Measurements from ENCODE around the gene KCNJ6.
A peak's percentile ranks its signal among the peaks of the same experiment; 100 is the strongest.

KCNJ6 gene

DNA sequence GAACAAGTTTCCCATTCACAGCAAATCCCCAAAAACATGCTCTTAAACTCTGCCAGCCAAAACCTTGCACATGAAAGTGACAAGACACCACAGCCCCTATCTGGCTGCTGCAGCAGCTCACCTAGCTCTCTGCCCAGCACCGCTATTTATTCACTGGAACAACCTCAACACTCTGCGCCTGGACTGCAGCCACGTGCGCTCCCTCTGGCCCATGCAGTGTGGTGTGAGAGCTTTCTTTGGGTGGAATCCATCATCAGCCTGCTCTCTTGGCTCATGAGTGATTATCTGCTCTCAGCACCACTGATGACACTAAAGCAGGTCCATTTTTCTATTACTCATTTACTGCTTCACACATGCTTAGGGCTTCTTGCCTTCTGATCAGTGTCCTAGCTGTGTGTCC lies 11.4 kb downstream of the KCNJ6 start:
- no peak for DNase-seq

DNA sequence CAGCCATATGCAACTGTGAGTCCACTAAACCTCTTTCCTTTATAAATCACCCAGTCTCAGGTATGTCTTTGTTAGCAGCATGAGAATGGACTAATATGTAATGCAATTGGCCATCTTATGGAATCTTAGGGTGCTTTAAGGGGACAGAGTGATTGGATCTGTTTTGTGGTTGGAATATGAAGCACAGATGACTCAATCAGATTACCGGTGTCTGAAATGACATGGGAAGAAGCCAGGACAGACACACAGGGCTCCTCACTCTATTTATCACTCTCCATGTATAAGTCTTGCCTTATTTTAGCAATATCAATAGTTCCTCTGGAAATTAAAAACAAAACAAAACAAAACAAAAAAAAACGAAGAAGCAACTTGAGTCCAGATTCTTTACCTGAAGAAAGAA lies 12.9 kb downstream of the KCNJ6 start:
- no peak for DNase-seq

DNA sequence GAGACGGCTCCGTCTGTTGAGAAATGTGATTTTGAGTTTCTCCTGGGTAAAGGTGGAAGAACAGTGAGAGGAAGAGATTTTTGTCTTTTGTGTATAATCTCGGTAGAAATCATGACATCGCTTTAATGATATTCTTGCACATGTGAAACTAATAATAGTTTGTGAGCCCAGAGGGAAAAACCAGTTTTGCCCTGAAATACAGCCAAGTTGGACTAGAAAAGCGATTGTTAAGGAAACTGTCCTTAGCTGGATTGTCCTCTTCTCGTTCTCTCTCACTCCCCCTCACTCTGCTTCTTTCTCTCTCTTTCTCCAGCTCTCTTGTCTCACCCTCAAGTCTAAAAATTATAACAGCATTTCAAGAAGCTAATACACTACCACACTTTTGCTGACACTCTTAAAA lies 17.1 kb downstream of the KCNJ6 start:
- DNase-seq, result no peak

DNA sequence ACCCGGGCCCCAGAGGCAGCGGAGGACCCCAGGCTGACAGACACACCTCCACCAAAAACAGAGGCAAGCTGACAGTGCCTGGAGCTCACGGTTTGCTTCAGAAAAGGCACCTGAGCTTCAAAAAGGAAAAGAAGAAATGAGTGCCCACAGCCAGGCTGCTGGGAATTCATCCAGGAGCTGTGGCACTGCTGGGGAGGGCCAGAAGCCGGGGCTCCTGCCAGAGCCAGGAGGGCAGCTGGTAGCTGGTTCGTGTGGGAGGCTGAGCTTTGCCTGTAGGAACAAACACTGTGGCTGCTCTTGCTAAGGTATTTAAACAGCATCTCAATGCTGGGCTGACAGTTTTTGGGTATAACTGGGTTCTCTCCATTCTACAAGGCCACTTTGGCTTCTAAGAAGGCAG lies 19.5 kb downstream of the KCNJ6 start:
- no peak for DNase-seq

DNA sequence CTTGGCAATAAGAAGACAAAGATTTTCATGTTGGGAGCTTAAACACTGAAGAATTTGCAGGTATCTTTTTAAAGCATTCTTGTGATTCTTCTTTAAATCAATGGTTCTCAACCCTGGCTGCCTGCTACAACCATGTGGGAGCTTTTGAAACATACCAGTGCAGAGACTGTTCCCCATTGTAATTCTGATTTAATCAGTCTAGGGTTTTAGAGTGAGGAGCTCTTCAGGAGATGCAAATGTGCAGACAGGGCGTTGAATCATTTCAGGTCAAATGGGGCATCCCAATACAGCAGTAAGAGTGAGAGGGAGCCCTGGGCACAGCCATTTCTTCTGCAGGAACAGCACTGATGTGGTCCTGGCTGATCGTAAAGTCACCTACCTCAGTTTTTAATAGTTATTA lies 24.3 kb downstream of the KCNJ6 start:
- no peak for DNase-seq

DNA sequence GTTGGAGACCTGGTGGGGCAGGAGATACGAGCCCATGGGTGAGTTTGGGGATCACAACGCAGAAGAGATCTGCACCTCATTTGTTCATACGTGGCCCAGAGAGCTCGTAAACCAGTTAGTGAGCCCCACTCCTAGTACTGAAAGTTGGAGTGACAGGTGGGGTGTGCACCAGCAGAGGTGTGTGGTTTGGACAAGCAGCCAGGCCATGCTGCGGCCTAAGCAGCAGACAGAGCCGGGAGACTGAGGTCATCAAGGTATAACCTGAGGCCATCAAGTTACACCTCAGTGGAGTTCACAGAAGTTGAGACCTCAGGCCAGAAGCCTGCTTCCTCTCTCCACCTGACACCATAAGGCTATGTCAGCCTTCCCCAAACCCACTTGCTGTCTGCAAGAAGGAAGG lies 27.6 kb downstream of the KCNJ6 start:
- DNase-seq, result no peak

DNA sequence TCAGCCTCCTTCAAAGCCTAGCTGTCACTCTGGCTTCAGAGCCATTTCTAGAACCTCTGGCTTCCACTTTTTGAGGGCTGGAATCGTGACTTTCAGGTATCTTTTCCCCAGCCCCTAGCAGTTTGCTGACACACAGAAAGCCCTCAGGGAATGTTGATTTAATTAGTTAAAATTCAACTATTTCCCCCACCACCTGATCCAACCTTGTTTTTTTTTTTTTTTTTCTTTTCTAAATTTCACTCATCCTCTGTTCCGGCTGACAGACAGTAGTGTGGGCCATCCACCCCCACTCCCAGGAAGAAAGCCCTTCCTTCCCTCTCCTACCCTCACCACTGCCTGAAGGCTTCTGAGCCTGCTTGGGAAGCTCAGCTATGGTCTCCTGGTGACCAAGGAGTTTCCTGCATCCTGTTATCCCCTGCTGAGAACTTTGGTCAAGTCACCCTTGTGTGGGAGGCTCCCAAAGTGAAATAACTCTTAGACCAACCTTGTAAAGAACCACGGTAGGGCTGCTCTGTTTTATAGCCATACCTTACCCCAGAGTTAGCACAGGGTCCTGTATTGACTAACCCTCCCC lies 29.4 kb downstream of the KCNJ6 start:
- no peak for DNase-seq

DNA sequence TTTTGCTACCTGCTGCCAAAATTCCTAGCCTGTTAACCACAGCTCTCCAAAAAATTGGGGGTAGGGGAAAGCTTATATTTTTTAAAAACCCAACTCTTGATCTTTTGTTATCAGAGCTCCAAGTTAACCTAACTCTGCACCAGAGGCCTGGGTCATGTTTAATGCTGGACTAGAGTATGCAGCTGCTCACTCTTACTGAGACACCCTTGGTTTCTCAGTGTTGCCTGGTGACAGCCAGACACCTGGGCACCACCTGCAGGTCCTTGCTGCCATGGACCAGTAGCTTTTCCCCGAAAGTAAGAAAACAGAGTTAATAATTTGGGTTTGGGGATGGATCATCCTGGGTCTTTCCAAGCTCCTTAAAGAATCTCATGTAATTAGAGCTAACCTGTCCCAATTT lies 30.1 kb downstream of the KCNJ6 start:
- DNase-seq, result no peak

DNA sequence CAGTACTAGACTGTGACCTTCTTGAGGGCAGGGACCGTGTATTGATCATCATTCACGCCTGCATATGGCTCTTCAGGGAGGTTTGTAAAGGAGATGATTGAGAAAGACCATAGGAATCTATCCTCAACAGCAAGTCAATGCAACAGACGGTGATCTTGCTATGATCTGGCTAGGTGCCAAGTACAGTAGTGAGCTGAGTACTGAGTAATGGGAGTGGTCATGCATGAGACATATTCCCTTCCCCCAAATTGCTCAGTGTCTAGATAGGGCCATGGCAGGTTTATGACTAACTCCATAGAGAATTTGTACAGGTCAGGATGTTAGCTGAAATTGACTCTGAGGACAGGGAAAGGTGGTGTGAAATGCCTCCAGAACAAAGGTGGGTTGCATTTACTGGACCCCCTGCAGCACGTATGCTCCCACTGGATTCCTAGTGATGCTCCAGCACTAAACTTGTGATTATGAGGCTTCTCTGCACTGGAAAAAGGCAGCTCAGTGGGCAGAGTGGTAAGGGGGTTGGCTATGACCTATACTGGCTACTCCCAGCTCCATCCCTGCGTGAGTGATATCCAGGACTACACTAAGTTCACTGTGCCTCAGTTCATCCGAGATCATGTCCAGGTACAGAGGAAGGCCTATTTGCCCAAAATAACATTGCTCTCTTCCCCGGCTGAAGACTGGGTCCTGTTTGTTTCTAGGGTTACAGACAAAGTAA lies 37.2 kb downstream of the KCNJ6 start:
- DNase-seq, result no peak

DNA sequence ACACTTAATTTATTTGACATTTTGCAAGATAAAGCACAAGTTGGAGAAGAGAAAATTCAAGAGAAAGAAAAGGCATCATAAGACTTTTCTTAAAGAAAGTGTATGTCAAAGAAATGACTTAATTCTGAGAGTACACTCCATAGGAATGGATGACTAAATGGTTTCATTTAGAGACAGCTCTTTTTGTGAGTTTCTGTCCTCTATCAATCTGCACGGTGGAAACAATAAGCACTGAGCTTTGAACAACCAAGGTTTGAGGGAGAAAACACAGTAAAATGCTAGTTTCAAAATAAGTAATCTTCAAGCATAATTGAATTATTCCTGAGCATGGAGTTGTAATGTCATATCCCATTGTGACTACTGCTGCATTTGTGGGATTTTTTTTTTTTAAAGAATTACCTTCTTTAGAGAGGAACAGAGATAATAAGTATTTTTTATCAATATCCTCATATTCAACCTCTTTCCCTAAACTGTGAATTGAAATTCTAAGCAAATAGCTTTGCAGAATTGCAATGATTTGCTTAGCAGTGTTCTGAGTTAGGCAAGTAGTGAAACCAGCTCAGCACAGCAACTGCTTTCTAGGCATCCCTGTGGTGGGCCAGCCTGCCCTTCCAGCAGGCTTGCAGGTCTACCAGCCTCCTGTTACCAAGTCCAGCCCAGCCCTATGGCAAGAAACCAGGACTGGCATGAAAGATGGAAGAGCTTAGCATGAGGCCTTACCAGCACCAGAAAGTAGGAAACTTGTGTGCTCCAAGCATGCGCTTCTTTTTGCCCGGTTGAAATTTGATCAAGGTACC lies 38.2 kb downstream of the KCNJ6 start:
- no peak for DNase-seq

DNA sequence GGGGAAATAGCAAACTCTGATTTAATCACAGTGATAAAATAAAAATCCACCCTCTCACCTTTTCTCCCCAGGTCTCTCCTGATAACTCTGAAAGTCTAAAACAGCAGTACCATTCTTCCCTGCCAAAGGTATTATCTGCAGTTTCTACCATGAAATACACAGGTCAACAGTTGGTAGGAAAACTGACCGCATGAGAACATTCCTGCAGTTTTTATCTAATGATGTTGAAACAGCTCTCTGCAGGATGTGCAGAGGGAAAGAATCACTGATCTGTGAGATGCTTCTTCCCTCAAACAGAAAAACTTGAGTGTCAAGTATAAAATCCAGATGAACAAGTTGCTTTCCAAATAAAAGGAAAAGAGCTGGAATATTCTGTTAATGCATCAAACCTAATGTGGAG lies 39.1 kb downstream of the KCNJ6 start:
- no peak for DNase-seq

DNA sequence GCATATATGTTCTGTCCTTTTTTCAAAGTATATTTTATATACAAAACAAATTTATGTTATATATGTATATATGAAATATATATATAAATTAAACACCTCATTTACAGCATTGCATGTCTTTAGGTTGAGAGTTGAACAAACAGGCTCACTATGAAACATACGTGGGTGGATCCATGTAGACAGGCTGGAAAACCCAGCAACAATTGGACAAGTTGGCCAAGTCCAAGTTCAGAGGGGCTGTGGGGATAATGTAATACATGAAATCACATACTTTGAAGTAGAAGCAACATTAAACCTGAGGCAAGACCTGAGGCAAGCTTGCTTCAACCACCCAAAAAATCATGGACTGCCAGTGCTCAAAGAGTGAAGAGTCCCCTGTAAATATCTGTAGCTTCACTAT lies 39.7 kb downstream of the KCNJ6 start:
- no peak for DNase-seq

DNA sequence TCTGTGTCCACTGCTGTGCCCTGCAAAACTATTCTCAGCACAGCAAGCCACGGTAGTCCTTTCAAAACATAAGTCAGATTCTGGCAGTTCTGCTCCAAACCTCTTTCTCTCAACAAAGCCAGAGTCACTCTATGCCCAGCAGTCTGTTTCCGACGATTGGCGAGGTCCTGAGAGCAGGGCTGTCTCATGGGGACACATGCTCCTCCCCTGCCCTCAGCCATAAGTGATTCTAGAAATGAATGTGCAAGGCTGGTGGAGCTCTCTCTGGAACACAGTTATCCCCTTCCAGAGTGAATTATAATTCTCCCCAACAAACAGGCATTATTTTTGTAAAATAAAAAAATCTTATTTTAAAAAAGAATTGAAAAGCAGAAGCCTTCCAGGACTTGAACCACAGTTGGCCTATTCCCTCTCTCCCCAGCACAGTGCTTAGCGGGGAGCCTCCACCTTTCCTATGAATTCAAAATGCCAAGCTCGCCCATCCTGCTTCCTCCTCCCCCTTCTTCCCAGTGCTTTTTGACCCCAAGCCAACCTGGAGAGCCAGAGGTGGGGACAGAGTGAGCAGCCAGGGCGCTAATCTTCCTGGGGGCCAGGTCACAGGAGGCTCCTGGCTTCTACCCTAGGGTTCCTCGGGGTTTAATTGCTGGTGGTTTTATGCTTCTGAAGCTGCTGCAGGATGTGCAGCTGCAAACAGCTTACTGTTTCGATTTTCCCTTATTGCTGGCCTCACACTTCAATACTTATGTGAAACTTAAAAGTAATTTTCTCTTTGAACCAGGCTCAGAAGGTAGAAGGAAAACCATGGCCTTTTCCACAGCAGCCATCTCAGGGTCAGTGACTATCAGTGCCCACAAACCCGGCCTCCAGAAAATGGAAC lies 41.1 kb downstream of the KCNJ6 start:
- no peak for DNase-seq

DNA sequence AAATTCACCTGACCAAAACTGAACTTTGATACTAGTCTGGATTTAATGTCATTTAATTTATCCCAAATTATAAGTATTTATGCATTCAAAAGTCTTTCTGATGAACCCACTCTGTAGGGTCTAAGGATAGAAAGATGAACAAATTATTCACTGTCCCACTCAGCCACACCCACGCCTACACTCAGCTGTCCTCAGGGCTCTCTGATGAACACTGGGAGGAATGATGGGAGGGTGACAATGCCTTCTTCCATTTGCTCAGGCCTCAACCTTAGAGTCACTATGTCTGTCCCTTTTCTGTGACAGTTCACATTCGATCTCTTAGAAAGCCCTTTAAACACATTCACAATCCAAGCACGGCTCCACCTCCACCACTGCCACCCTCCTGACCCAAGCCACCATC lies 41.8 kb downstream of the KCNJ6 start:
- DNase-seq, result no peak

DNA sequence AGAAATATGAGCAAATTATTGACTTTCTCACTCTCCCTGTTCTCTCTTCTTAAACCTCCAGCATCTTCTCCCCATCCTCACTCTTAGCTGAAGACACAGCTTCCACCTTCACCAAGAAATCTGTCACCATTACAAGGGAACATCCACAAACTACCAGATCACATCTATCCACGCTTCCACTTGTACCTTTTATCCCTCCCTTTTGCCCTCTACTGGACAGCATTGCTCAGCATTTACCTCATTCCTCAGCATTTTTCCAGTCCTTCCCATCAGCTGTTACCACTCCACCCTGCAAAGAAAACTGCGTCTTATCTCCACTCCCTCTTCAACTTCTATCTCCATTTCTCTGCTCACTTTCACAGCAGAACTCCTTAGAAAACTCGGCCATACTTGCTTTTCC lies 42.6 kb downstream of the KCNJ6 start:
- no peak for DNase-seq

DNA sequence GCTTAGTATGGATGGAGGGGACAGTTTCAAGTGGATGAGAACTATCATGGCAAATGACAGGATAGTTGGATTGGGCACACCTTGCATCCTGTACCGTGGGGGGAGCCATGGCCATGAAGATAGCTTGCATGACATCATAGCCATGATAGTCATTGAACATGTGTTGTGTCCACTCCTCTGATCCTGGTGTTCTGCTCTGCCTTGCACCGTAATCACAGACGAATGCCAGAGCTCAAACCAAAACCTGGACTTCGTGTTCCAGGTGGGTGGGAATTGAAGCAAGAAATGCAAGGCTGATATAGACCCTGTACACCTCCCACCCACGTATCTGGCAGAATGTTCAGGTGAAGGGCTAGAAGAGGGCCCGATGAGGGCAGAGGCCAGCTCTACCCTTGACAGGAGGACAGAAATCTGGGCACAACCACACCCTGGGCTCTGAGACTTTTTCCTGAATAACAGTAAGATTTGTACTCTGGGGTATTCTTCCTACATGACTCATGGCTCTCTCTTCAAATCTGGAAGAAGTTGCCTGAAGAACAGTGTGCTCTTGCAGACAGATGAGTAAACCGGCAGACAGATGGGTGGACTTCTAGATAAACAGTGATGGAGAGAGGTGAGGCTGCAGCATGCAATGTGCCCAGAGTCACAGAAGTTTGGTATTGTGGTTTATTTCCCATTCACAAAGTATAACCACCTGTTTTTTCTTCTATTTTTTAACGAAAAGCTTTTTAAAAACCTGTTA lies 45.0 kb downstream of the KCNJ6 start:
- no peak for DNase-seq

DNA sequence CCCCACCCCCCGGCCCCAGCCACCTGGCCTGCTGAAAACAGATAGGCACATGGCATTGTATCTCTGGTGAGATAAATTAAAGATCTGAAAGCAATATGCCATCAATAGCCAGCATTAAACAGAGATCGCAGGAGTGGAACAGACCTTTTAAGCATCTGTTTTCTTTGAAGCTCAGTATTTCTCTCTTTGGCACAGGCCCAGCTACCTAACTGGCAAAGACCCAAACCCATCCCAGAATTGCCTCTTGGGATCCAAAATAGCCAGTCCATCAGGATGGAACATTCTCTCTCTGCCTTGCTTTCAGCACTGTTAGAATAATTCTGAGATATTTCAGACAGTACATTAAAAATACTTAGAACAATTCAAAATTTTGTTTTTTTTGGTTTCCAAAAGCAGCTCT lies 46.0 kb downstream of the KCNJ6 start:
- no peak for DNase-seq

DNA sequence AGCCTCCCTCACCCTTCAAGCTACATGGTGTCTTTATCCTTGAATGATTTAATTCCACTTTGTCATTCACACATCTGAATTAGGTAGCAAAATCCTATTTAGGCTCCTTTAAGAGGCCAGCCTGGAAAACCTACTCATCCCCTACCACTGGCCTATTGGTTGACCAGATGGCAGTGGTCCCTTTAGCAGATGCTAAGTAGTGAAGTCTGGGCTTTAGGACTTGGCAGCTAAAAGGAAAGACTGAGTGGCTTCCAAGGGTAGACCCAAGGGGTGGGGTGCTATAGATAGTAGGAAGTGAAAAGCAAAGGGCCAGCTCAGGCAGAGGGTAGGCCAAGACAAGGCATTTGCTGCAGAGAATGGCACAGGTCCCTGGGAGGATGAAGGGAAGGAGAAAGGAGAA lies 46.6 kb downstream of the KCNJ6 start:
- DNase-seq, result no peak

DNA sequence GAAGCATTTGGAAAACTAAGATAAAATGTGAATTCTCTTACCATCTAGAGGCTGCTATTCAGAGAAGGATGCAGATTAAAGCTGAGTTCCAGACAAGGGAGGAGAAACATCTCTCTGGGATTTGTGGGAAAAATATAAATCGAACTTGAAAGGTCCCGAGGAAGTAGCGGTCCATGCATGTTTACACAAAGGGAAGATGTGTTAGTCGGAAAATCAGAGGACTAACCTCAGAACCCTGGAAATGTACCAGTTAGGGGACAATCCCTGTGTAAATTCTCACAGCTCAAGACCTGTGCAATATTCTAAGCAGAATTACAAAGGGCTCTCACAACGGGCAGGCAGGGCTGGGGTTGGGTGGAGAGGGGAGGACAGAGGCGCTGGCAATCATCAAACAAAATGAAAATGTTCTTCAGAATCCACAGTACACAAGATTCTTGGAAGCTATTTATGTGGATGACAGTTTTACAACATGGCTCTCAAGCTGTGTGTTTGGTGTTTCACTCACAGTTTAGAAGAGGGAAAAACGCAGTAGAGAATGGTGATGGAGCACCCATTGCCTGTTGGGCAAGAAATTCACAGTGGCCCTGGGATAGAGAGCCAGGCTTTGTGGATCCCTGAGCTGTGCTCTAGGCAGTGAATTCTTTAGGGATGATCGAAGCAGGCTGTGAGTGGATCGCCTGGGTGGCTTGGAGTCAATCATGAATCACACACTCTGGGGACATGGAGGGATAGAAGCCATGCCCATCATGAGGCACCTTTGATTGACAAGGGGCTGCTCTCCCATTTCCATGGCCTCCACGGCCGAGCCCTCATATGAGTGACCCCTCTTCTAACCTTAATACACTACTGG lies 47.6 kb downstream of the KCNJ6 start:
- no peak for DNase-seq

DNA sequence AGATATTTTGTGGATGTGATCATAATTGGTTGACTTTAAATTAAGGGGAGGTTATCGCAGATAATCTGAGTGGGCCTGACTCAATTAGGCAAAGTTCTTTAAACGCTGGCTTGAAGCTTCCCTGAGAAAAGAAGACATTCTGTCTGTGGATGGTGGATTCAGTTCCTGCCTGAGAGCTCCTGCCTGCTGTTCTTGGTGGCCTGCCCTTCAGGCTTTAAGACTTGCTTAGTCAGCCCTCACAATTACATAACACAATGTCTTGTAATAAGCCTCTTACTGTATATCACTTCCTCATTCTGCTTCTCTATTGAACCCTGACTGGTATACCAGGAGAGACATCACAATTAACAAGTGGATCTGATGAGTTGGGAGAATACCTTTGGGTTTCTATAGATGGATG lies 50.2 kb downstream of the KCNJ6 start:
- peak; percentile 3 to 74 for DNase-seq

DNA sequence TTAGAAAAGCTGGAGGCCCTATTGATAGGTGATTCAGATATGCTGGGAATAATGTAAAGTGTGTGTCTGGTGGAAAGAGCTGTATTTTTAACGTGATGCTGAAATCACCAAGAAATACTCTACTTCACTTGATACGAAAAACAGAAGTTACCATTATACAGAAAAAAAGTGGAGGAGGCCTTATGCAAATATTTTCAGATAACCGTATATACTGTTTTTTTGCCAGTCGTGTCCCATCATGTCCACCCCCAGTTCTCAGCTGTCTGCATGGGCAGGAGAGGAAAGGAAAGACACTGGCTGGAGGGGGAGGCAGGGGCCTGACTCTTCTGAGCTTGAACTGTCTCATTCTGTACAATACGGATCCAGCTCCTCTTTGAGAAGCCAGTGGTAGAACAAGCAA lies 51.1 kb downstream of the KCNJ6 start:
- no peak for DNase-seq

DNA sequence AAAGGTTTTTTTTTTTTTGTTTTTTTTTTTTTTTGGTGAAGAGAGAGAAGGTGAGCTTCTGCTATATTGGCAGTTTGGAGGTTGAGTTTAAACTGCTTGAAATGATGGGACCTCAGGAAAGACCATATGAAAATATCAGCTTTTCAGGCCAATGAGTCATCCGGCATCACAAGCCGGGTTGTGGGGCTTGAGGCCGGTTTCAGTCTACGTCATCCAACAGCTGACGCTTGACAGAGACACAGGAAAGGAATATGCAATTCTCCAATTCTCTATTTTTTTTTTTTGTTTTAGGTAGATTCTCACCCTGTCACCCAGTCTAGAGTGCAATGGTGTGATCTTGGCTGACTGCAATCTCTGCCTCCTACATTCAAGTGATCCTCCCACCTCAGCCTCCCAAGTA lies 52.4 kb downstream of the KCNJ6 start:
- no peak for DNase-seq
